ENCODE results near the gene TMEM250. TPM values are rescaled to one million over a fixed set of nuclear protein-coding genes. Genes with fewer than 3 reads are reported as not detected.

TMEM250 gene
- total RNA-seq, 1 donor from 2014 or later = 37.4 TPM

DNA sequence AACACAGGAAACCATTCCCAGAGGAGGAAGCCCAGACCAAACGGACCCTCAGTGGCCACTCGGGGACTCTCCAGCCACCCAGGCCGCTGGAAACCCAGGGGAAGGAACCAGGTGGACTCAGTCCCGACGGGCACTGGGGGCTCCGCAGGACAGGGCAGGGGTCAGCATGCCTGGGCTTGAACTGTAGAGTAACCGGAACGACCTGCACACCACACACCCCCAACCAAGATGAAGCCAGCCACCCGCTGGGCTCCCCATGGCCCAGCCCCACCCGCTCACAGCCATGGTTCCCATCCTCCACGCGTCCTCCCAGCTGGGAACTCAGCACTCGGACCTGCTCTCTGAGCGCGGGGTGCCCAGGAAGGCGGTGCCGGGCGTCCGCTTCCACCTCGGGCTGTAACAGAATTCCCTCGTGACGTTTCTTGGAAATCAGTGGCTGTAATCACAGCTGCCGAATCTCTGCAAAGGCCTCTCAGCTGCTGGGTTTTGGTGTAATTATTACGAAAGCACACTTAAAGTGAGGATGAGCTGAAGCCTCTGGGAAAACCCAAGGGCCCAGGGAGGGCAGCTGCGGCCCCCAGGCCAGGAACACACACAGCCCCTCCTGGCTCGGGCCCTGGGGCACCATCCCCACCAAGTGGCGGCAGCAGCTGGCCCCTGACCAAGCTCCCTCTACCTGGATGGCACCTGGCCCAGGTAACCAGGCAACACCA is 37.4 kb downstream of the TMEM250 start:
- no peak for DNase-seq (ENCODE audit: low read depth, low spot score)

DNA sequence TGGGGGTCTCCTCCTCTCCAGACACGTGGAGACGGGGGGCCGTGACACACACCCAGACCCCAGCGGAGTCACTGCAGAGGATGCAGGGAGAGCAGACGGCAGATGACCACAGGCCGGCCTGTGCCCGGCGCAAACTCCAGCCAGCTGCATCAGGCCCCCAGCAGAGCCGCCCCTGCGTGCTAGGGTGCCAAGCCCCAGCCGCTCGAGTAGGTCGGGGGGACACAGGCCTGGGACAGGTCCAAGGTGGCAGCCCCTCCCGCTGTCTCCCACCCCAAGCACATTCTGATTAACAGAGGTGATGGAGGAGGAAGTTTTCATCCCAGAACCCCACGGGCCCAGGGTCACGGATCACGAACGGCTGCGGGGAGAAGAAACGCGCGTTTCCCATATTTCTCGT is 38.0 kb downstream of the TMEM250 start:
- Mint-ChIP-seq H3K9me3 (no peaks in the 10 kb centered on the region), H3K27ac (ENCODE audit: unreplicated experiment) (no peak overlapping the region)
- DNase-seq (ENCODE audit: low read depth, low spot score) = no peak

More for the DNA sequence above, 37.4 kb downstream of the TMEM250 start:
- Mint-ChIP-seq H3K27me3 (ENCODE audit: low read depth) (no peaks in the 10 kb centered on the region), H3K36me3 (ENCODE audit: low read depth) (no peaks in the 10 kb centered on the region), H3K4me3 (no peak overlapping the region), H3K27ac (ENCODE audit: unreplicated experiment) (no peak overlapping the region), H3K9me3 (no peaks in the 10 kb centered on the region), H3K4me1 (peaks cover 6% of the 10 kb centered on the region)
- TF ChIP-seq, protein P1, sequence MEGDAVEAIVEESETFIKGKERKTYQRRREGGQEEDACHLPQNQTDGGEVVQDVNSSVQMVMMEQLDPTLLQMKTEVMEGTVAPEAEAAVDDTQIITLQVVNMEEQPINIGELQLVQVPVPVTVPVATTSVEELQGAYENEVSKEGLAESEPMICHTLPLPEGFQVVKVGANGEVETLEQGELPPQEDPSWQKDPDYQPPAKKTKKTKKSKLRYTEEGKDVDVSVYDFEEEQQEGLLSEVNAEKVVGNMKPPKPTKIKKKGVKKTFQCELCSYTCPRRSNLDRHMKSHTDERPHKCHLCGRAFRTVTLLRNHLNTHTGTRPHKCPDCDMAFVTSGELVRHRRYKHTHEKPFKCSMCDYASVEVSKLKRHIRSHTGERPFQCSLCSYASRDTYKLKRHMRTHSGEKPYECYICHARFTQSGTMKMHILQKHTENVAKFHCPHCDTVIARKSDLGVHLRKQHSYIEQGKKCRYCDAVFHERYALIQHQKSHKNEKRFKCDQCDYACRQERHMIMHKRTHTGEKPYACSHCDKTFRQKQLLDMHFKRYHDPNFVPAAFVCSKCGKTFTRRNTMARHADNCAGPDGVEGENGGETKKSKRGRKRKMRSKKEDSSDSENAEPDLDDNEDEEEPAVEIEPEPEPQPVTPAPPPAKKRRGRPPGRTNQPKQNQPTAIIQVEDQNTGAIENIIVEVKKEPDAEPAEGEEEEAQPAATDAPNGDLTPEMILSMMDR (conservative IDR thresholded peaks at IDR 0.05) = no peak

DNA sequence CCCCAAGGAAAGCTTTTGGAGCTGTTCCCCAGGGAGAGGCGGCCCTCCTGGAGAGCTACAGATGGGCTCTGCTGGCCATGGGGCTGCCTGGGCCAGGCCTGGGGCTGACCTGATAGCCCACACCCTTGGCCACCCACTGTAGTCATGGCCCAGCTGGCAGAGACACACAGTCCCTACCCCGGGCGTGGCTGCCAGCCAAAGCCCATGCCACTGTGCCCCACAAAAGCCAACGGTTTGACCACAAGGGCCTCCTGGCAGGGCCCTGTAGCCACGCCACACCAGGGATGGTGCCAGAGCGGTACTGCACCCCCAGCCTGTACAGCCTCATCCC is 38.8 kb downstream of the TMEM250 start:
- Mint-ChIP-seq H3K27ac (ENCODE audit: unreplicated experiment) (no peak overlapping the region), H3K9me3 (no peaks in the 10 kb centered on the region), H3K4me1 (peaks cover 6% of the 10 kb centered on the region), H3K36me3 (ENCODE audit: low read depth) (no peaks in the 10 kb centered on the region), H3K27me3 (ENCODE audit: low read depth) (no peaks in the 10 kb centered on the region), H3K4me3 (no peak overlapping the region)
- DNase-seq (ENCODE audit: low read depth, low spot score) = no peak
- TF ChIP-seq, protein P1 (conservative IDR thresholded peaks at IDR 0.05) = no peak

More for the DNA sequence above, 38.0 kb downstream of the TMEM250 start:
- no peaks in the 10 kb centered on the region for H3K36me3 Mint-ChIP-seq (ENCODE audit: low read depth)
- H3K4me1 Mint-ChIP-seq = peaks cover 6% of the 10 kb centered on the region
- no peak overlapping the region for H3K4me3 Mint-ChIP-seq
- no peaks in the 10 kb centered on the region for H3K27me3 Mint-ChIP-seq (ENCODE audit: low read depth)
- TF ChIP-seq, protein P1 (conservative IDR thresholded peaks at IDR 0.05) = no peak

DNA sequence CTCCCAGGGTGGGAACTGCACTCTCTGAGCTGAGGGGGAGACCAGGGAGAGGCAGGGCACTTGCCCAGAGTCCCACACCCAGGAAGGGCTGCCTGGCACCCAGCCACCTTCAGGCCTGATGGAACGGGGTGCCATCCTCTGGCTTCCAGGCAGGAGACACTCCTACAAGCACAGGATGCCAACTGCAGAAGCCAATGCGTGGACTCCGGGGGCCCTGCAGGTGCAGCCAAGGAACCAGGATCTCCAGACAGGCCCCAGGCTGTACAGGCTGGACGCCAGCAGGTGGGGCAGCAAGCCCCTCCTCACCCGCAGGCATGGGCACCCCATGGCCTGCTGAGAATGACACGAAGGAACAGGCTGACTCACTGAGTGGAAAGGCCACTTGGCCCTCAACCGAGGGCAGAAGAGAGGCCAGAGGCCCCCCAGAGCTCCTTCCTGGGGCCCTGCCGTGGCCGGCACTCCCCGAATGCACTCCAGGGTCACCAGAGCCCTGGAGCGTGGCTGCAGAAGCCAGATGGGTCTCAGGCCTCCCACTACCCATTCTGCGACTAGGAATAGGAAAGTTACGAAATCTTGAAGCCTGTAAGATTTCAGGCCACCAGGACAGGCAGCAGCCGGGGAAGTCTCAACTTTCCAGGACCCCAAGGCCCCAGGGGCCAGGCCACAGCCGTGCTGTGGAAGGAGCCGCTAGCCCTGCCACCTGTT is 39.3 kb downstream of the TMEM250 start:
- H3K4me3 Mint-ChIP-seq = no peak overlapping the region
- H3K27ac Mint-ChIP-seq (ENCODE audit: unreplicated experiment) = no peak overlapping the region
- H3K27me3 Mint-ChIP-seq (ENCODE audit: low read depth) = no peaks in the 10 kb centered on the region
- peaks cover 2% of the 10 kb centered on the region for H3K4me1 Mint-ChIP-seq
- no peak for DNase-seq (ENCODE audit: low read depth, low spot score)
- H3K36me3 Mint-ChIP-seq (ENCODE audit: low read depth) = no peaks in the 10 kb centered on the region
- H3K9me3 Mint-ChIP-seq = no peaks in the 10 kb centered on the region
- TF ChIP-seq, protein P1 (conservative IDR thresholded peaks at IDR 0.05) = no peak

DNA sequence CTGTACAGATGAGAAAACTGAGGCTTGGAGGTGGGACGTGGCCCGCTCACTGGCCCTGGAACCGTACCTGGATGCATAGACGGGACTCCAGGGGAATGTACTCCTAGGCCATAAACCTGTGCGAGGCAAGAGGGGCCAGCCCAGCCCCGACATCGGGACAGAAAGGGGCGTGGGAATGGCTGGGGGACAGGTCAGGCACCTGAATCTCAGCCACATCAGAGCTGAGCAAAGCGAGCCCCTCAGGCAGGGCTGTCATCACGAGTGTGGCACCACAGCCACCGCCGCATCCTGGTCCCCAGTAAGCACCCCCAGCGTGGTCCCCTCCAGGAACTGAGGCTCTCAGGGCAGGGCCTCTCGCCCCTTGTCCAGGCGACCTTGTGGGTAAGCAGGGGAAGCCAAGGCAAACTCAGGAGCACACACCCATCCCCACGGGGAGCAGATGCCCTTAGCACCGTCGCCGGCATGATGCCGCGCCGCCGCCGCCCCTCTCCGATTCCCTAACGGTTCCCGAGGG is 40.1 kb downstream of the TMEM250 start:
- Mint-ChIP-seq H3K27me3 (ENCODE audit: low read depth) (no peaks in the 10 kb centered on the region), H3K4me1 (no peaks in the 10 kb centered on the region), H3K27ac (ENCODE audit: unreplicated experiment) (no peak overlapping the region), H3K36me3 (ENCODE audit: low read depth) (no peaks in the 10 kb centered on the region), H3K9me3 (no peaks in the 10 kb centered on the region), H3K4me3 (no peak overlapping the region)
- TF ChIP-seq, protein P1 (conservative IDR thresholded peaks at IDR 0.05) = no peak
- no peak for DNase-seq (ENCODE audit: low read depth, low spot score)
